BLaER1 treated with 17β-estradiol and CSF1 and Interleukin-3, amounts not matched to agents 10 nM and 100 nM (cell line): Measurements from ENCODE around the gene ACTMAP.
"Not testable (repeated sequence)": the region's sequence is repeated elsewhere in the genome, so short reads cannot be mapped to it uniquely, and the experiment has no call there.

Source experiments
- H3K27ac ChIP-seq, 11 experiments: shearing (Covaris generic); formaldehyde crosslinking; 2 replicates each; pipeline ENCODE4 v1.8.1; 2022
- H3K27me3 ChIP-seq, 11 experiments: shearing (Covaris generic); formaldehyde crosslinking; 2 replicates each; pipeline ENCODE4 v1.8.1; 2022
- H3K36me3 ChIP-seq, 11 experiments: shearing (Covaris generic); formaldehyde crosslinking; 2 replicates each; pipeline ENCODE4 v1.8.1; 2022
- H3K4me1 ChIP-seq, 10 experiments: shearing (Covaris generic); formaldehyde crosslinking; 2 replicates each; pipeline ENCODE4 v1.8.1; 2022
- H3K4me2 ChIP-seq, 11 experiments: shearing (Covaris generic); formaldehyde crosslinking; 2 replicates each; pipeline ENCODE4 v1.8.1; 2022
- H3K4me3 ChIP-seq, 10 experiments: shearing (Covaris generic); formaldehyde crosslinking; 2 replicates each; pipeline ENCODE4 v1.8.1; 2022
- H3K9ac ChIP-seq, 11 experiments: shearing (Covaris generic); formaldehyde crosslinking; 2 replicates each; pipeline ENCODE4 v1.8.1; 2022
- H3K9me3 ChIP-seq, 11 experiments: shearing (Covaris generic); formaldehyde crosslinking; replicated peaks in 1 of 11; 2 replicates each; pipeline ENCODE4 v1.8.1; 2022
- H4K20me1 ChIP-seq, 11 experiments: shearing (Covaris generic); formaldehyde crosslinking; 2 replicates each; pipeline ENCODE4 v1.8.1; 2022
- Cebpa-rat ChIP-seq, 11 experiments: shearing (Covaris generic); IDR thresholded peaks; 2 replicates each; pipeline ENCODE4 v1.8.1; 2022

Gene ACTMAP

DNA sequence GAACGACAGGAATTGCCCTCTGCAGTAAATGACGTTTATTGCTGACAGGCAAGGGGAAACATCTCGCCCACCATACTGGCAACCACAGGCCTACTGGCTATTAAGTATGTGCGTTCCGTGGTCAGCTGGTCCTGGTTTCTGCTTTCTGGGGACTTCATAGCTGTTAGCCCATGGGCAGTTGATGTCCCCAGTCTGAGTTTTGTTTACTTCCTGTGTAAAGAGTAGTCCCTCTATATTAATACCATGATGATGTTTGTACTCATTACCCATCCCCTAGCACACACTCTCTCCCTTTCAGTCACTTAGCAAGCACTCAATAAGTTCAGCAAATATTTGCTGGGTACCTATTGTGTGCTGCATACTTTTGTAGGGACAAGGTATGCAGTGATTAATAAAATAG, 18.6 kb upstream of the ACTMAP start:
- no peaks in the 10 kb centered on the region for H3K27me3 ChIP-seq
- TF ChIP-seq Cebpa-rat (IDR thresholded peaks at IDR 0.05), result no peak
- peaks cover 4 to 30% (median 19%) of the 10 kb centered on the region in 11 experiments; a peak in 19 of 22 replicates for H3K9me3 ChIP-seq
- no peak overlapping the region for H3K27ac ChIP-seq
- no peak overlapping the region for H3K4me3 ChIP-seq
- H3K9ac ChIP-seq, result no peak overlapping the region
- peaks cover 13 to 32% (median 26%) of the 10 kb centered on the region in 11 experiments; a peak in 20 of 22 replicates for H4K20me1 ChIP-seq
- peaks cover 0 to 6% (median under 1%) of the 10 kb centered on the region in 10 experiments; a peak in 5 of 20 replicates for H3K4me1 ChIP-seq
- no peak overlapping the region for H3K4me2 ChIP-seq
- H3K36me3 ChIP-seq, result peaks cover 44 to 86% (median 73%) of the 10 kb centered on the region in 11 experiments

DNA sequence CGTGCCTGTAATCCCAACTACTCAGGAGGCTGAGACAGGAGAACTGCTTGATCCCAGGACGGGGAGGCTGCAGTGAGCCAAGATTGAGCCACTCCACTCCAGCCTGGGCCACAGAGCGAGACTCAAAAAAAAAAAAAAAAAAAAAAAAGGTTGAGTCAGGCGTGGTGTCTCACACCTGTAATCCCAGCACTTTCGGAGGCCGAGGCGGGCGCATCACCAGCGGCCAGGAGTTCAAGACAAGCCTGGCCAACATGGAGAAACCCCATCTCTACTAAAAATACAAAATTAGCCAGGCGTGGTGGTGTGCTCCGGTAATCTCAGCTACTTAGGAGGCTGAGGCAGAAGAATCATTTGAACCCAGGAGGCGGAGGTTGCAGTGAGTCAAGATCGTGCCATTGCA, 16.1 kb upstream of the ACTMAP start:
- Histone ChIP-seq H4K20me1 (peaks cover 36 to 57% (median 51%) of the 10 kb centered on the region in 11 experiments; a peak in 21 of 22 replicates), H3K4me1 (peaks cover 0 to 15% (median 4%) of the 10 kb centered on the region in 10 experiments; a peak in 7 of 20 replicates), H3K36me3 (peaks cover 69 to 100% (median 94%) of the 10 kb centered on the region in 11 experiments), H3K9me3 (peaks cover 4 to 23% (median 18%) of the 10 kb centered on the region in 11 experiments; a peak in 19 of 22 replicates)
- not testable (repeated sequence) for H3K4me2 ChIP-seq, H3K27ac ChIP-seq, H3K27me3 ChIP-seq, H3K9ac ChIP-seq, H3K4me3 ChIP-seq

- TF ChIP-seq Cebpa-rat (IDR thresholded peaks at IDR 0.05), result no peak
- peaks cover 81 to 100% (median 98%) of the 10 kb centered on the region in 11 experiments for H3K36me3 ChIP-seq
- H4K20me1 ChIP-seq, result peaks cover 59 to 81% (median 75%) of the 10 kb centered on the region in 11 experiments; a peak in 21 of 22 replicates
- no peak overlapping the region for H3K4me3 ChIP-seq
- H3K27ac ChIP-seq, result no peak overlapping the region
- no peak overlapping the region for H3K4me2 ChIP-seq
- peaks cover 0 to 15% (median 4%) of the 10 kb centered on the region in 10 experiments; a peak in 8 of 20 replicates for H3K4me1 ChIP-seq
- no peak overlapping the region for H3K9ac ChIP-seq
- no peaks in the 10 kb centered on the region; a peak in 1 of 22 replicates for H3K9me3 ChIP-seq
- H3K27me3 ChIP-seq, result no peaks in the 10 kb centered on the region
These were observed 13.7 kb upstream of the ACTMAP start for GRCh38 chr19:40763963-40764362.

DNA sequence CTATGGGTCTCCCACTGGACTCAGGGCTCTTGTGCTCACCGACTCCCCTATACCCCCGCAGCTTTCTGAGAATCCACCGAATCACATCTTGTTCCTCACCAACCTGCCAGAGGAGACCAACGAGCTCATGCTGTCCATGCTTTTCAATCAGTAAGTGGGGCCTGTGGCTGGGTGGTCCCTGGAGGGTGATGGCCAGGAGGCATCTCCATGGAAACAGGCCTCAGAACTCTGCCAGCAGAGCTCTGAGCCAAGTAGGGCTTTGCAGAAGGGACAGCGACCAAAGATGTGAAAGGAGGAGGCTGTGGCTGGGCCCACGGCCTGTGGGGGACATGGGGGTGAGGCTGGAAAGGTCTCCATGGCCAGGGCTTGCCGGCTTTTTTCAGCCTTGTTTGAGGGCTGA, 13.2 kb upstream of the ACTMAP start:
- no peak overlapping the region for H3K4me3 ChIP-seq
- H3K9me3 ChIP-seq, result no peaks in the 10 kb centered on the region
- H3K36me3 ChIP-seq, result peaks cover 86 to 100% (median 98%) of the 10 kb centered on the region in 11 experiments
- no peak for TF ChIP-seq Cebpa-rat (IDR thresholded peaks at IDR 0.05)
- H3K27me3 ChIP-seq, result no peaks in the 10 kb centered on the region
- H3K4me2 ChIP-seq, result no peak overlapping the region
- peaks cover 61 to 85% (median 80%) of the 10 kb centered on the region in 11 experiments; a peak in 21 of 22 replicates for H4K20me1 ChIP-seq
- 0 out of 22 replicates have a peak overlapping the region, but pooled peaks of 1 of the 11 experiments have one; percentile 12 for H3K9ac ChIP-seq
- no peak overlapping the region for H3K27ac ChIP-seq
- peaks cover 0 to 15% (median 4%) of the 10 kb centered on the region in 10 experiments; a peak in 8 of 20 replicates for H3K4me1 ChIP-seq

- Histone ChIP-seq H3K4me3 (no peak overlapping the region), H3K4me1 (peaks cover 0 to 15% (median 4%) of the 10 kb centered on the region in 10 experiments; a peak in 8 of 20 replicates), H4K20me1 (peaks cover 65 to 91% (median 86%) of the 10 kb centered on the region in 11 experiments; a peak in 21 of 22 replicates), H3K4me2 (no peak overlapping the region), H3K27me3 (no peaks in the 10 kb centered on the region), H3K9ac (peak overlapping the region in 5 of 11 experiments; percentile 2 to 50 (median 11); a peak in 4 of 22 replicates), H3K27ac (peak overlapping the region in 3 of 11 experiments; percentile 4 to 17 (median 10); a peak in 4 of 22 replicates), H3K36me3 (peaks cover 91 to 100% (median 100%) of the 10 kb centered on the region in 11 experiments), H3K9me3 (no peaks in the 10 kb centered on the region)
- TF ChIP-seq Cebpa-rat (IDR thresholded peaks at IDR 0.05), result no peak
These were observed 12.6 kb upstream of the ACTMAP start for GRCh38 chr19:40762754-40763470.

DNA sequence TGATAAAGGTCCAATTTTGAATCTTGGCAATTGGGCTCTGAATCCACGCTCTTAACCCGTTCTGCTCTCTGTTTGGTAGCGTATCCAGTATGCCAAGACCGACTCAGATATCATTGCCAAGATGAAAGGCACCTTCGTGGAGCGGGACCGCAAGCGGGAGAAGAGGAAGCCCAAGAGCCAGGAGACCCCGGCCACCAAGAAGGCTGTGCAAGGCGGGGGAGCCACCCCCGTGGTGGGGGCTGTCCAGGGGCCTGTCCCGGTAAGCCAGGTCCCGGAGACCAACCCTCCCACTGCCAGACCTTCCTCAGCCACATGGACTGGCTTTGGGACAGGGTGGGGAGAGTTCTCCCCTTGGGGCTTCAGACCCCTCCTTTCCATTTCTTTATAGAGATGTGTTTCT, 9.1 kb upstream of the ACTMAP start:
- Histone ChIP-seq H4K20me1 (peaks cover 88 to 100% (median 100%) of the 10 kb centered on the region in 11 experiments; a peak in 21 of 22 replicates), H3K4me3 (no peak overlapping the region)

GRCh38 chr19:40758491-40758890, 8.2 kb upstream of the ACTMAP start:
- peaks cover 35 to 52% (median 43%) of the 10 kb centered on the region in 10 experiments for H3K4me1 ChIP-seq
- peaks cover 84 to 100% (median 100%) of the 10 kb centered on the region in 11 experiments; a peak in 21 of 22 replicates for H4K20me1 ChIP-seq
- H3K36me3 ChIP-seq, result peaks cover 82 to 100% (median 99%) of the 10 kb centered on the region in 11 experiments
- no peak overlapping the region for H3K9ac ChIP-seq
- no peak for TF ChIP-seq Cebpa-rat (IDR thresholded peaks at IDR 0.05)
- no peak overlapping the region for H3K4me2 ChIP-seq
- no peak overlapping the region for H3K27ac ChIP-seq
- H3K9me3 ChIP-seq, result no peaks in the 10 kb centered on the region
- H3K4me3 ChIP-seq, result no peak overlapping the region
- H3K27me3 ChIP-seq, result no peaks in the 10 kb centered on the region

More for the DNA sequence above, 9.1 kb upstream of the ACTMAP start:
- Histone ChIP-seq H3K27ac (no peak overlapping the region), H3K27me3 (no peaks in the 10 kb centered on the region), H3K9ac (no peak overlapping the region; a peak in 1 of 22 replicates), H3K4me2 (no peak overlapping the region), H3K9me3 (no peaks in the 10 kb centered on the region), H3K4me1 (peaks cover 26 to 43% (median 34%) of the 10 kb centered on the region in 10 experiments), H3K36me3 (peaks cover 91 to 100% (median 100%) of the 10 kb centered on the region in 11 experiments)
- no peak for TF ChIP-seq Cebpa-rat (IDR thresholded peaks at IDR 0.05)

GRCh38 chr19:40756502-40757110, 6.3 kb upstream of the ACTMAP start:
- Histone ChIP-seq H3K4me1 (peaks cover 47 to 56% (median 51%) of the 10 kb centered on the region in 10 experiments), H3K27me3 (no peaks in the 10 kb centered on the region), H3K36me3 (peaks cover 63 to 95% (median 90%) of the 10 kb centered on the region in 11 experiments), H3K9ac (peak overlapping the region in 7 of 11 experiments; percentile 11 to 56 (median 30); a peak in 4 of 22 replicates), H3K4me2 (peak overlapping the region; percentile 54 to 94 (median 87)), H3K27ac (peak overlapping the region in 3 of 11 experiments; percentile 16 to 22 (median 20); a peak in 2 of 22 replicates), H3K4me3 (no peak overlapping the region), H3K9me3 (no peaks in the 10 kb centered on the region), H4K20me1 (peaks cover 66 to 100% (median 90%) of the 10 kb centered on the region in 11 experiments; a peak in 21 of 22 replicates)
- no peak for TF ChIP-seq Cebpa-rat (IDR thresholded peaks at IDR 0.05)
